Measurements from ENCODE around the gene EMX1. TPM values are rescaled to one million over a fixed set of nuclear protein-coding genes. Genes with fewer than 3 reads are reported as not detected.

The EMX1 gene
- polyA plus RNA-seq (ENCODE audit: insufficient read length in 4 of 4): 10 to 100 TPM; 44.8 to 76.8 (median 52.2) TPM

GRCh38 chr2:72917138-72917876 lies at the start of gene EMX1:
EMX1 (plus strand) TSS chr2:72917519; CDS start chr2:72917853, 334 bp downstream.
- DNase-seq (ENCODE audit: low read depth in 4 of 4, low spot score in 2 of 4): no peak

GRCh38 chr2:72871060-72871459 lies 46.3 kb upstream of the EMX1 start:
- no peak for DNase-seq (ENCODE audit: low read depth in 4 of 4, low spot score in 2 of 4)

- no peak for DNase-seq (ENCODE audit: low read depth in 4 of 4, low spot score in 2 of 4)
Measured at GRCh38 chr2:72871880-72872279, 45.4 kb upstream of the EMX1 start.

DNA sequence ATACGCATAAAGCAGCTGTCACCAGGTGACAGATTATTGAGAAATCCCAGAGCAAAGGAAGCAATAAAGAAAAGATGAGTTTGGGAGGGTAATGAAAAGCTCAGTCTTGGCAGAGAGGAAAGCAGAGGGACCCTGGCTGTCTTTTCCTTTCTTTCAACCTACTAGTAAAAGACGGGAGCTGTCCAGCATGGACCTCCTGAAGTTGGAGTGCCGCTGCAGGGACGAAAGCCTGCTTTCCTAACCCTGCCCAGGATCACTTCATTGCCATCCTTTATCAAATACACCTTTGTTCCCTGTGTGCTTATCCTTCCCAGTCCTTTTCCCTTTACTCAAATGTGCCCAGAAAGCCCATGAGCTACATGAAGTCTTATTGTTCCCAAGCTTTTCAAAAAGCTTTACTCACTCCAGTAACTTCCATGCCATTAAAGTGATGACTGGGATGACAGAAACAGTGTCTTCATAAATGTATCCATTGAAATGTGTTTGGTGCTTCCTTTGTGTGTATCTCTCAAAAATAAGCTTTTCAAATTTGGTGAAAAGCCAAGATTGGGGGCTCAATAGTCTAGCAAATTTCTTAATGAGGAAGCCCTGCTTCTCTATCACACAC lies 33.9 kb upstream of the EMX1 start:
- DNase-seq (ENCODE audit: low read depth in 4 of 4, low spot score in 2 of 4): peak in 1 of 4 donors; percentile 72

DNA sequence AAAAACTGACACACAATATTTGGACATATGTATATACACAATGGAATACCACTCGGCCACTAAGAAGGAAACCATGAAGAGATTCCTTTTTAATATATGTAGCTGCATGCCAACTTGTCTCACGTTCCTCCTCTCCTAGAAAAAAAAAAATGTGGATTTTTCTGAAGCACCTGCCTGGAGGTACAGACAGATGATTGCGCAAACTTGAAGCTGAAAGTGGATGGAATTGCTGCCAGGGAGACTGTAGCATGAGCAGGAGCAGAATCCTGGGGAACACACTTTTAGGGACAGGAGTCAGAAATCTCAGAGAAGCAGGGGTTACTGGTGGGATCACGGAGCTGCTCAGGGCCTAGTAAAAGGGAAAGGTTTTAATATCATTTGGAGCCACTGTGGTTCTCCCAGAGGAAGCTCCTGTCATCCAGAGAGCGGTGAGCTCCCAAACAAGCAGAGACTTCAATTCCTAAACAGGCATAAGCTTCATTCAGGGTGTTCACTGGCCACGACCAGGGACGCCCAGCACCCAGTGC lies 30.8 kb upstream of the EMX1 start:
- DNase-seq (ENCODE audit: low read depth in 4 of 4, low spot score in 2 of 4): no peak

DNA sequence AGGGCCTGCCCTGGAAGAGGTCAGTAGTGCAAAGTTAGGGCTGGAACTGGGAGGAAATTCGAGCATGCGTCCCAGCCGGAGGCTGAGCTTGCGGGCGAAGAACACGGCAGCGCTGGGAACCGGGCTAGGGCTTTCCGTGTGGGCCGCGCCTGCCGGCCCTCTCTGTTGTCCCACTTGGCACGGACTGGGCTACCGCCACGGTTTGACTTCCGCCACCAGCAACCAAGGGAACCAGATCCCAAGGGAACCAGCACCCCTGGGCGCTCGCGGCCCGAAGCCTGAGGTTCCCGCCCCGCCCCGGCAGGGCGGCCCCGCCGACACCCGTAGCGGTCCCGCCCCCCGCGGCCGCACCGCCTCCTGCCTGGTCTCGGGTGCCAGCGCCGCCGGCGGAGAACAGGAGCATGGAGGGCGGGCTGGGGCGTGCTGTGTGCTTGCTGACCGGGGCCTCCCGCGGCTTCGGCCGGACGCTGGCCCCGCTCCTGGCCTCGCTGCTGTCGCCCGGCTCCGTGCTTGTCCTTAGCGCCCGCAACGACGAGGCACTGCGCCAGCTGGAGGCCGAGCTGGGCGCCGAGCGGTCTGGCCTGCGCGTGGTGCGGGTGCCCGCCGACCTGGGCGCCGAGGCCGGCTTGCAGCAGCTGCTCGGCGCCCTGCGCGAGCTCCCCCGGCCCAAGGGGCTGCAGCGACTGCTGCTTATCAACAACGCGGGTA lies 30.1 kb upstream of the EMX1 start, which contains the start of gene SPR:
Gene SPR, plus strand, starts transcription at position 377 of the 708 bp plus-strand sequence. Its CDS starts 25 bp downstream, at position 402.
- DNase-seq (ENCODE audit: low read depth in 4 of 4, low spot score in 2 of 4): peak in 1 of 4 donors; percentile 29

DNA sequence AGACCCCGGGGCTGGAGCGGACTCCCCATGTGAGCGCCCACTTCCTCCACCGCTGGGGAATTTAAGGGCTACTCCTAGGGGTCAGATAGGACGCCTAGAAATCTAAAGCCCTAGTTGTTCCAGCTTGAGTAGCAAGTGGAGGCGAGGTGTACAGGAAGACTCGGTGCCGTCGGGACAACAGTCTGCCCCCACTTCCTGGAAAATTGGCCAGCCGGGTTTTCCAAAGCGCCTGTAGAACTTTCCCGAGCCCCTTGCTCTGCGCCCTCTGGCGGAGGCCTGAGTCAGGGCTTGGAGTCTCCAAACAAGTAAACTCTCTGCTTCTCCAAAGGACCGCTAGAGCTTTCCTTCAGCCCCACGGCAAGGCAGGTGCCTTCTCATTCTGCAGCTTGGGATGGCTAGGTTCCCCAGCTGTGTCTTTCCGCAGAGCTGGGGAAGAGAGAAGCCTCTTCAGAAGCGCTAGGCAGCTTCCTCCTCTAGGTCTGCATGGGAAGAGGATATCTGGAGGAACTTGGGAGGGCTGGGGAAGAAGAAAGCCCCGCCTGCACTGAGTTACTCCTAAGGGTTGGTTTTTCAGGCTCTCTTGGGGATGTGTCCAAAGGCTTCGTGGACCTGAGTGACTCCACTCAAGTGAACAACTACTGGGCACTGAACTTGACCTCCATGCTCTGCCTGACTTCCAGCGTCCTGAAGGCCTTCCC lies 29.4 kb upstream of the EMX1 start:
- peak; percentile 70 to 87 (median 72) for DNase-seq (ENCODE audit: low read depth in 4 of 4, low spot score in 2 of 4)

GRCh38 chr2:72888438-72889202 lies 28.7 kb upstream of the EMX1 start:
- no peak for DNase-seq (ENCODE audit: low read depth in 4 of 4, low spot score in 2 of 4)

GRCh38 chr2:72889991-72890390 lies 27.3 kb upstream of the EMX1 start:
- no peak for DNase-seq (ENCODE audit: low read depth in 4 of 4, low spot score in 2 of 4)

- no peak for DNase-seq (ENCODE audit: low read depth in 4 of 4, low spot score in 2 of 4)
Measured at GRCh38 chr2:72891091-72891818, 26.1 kb upstream of the EMX1 start.

GRCh38 chr2:72892506-72893173 lies 24.7 kb upstream of the EMX1 start:
- DNase-seq (ENCODE audit: low read depth in 4 of 4, low spot score in 2 of 4): no peak

GRCh38 chr2:72893594-72894319 lies 23.6 kb upstream of the EMX1 start:
- DNase-seq (ENCODE audit: low read depth in 4 of 4, low spot score in 2 of 4): peak in 1 of 4 donors; percentile 34

- no peak for DNase-seq (ENCODE audit: low read depth in 4 of 4, low spot score in 2 of 4)
Measured at GRCh38 chr2:72894514-72894913, 22.8 kb upstream of the EMX1 start.

DNA sequence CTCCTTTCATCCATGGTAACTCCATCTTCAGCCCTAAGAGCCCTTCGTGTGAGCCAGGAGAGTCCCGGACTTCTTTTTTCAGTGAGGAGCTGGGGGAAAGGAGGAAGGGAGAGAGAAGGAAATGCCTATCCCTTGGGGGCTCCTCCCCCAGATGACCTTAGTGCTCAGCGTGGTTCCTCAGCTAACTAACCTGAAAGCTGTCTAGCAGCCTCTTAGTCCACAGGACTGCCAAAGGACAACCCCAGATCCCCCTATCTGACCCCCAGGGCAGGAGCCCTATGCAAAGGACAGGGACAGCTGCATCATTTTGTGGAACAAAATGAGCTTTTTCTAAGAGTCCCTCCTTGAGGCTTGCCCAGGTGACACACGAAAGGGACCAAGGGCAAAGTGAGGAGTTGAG lies 22.2 kb upstream of the EMX1 start:
- DNase-seq (ENCODE audit: low read depth in 4 of 4, low spot score in 2 of 4): no peak

GRCh38 chr2:72895759-72896281 lies 21.5 kb upstream of the EMX1 start:
- no peak for DNase-seq (ENCODE audit: low read depth in 4 of 4, low spot score in 2 of 4)

GRCh38 chr2:72896446-72896845 lies 20.9 kb upstream of the EMX1 start:
- no peak for DNase-seq (ENCODE audit: low read depth in 4 of 4, low spot score in 2 of 4)

GRCh38 chr2:72897785-72898584 lies 19.3 kb upstream of the EMX1 start:
- DNase-seq (ENCODE audit: low read depth in 4 of 4, low spot score in 2 of 4): no peak

All from left renal cortex interstitium (tissue), 4 donors.